Activated T-cell treated with anti-CD3 and anti-CD28 coated beads, Interleukin-2, amount 50 U/mL, for 48 hours (primary cell): ENCODE data around the gene IGF2.

Experiments
- DNase-seq, 2 experiments: peaks; one replicate each; pipeline ENCODE4 v3.0.0-alpha.2; 2020

The IGF2 gene

GRCh38 chr11:2153581-2154194, 14.5 kb upstream of the IGF2 start:
- DNase-seq = no peak

- peak; percentile 87 for DNase-seq
Measured at GRCh38 chr11:2151500-2152257, 12.5 kb upstream of the IGF2 start.

GRCh38 chr11:2149864-2150847, 11.0 kb upstream of the IGF2 start:
- DNase-seq = no peak

GRCh38 chr11:2149460-2149859, 10.3 kb upstream of the IGF2 start:
- DNase-seq = no peak

GRCh38 chr11:2148595-2148994, 9.4 kb upstream of the IGF2 start:
- no peak for DNase-seq

GRCh38 chr11:2147391-2147790, 8.2 kb upstream of the IGF2 start:
- DNase-seq = no peak

- DNase-seq = no peak
Measured at GRCh38 chr11:2146051-2146450, 6.9 kb upstream of the IGF2 start.

- no peak for DNase-seq
Measured at GRCh38 chr11:2144544-2145248, 5.5 kb upstream of the IGF2 start.

- DNase-seq = no peak
Measured at GRCh38 chr11:2143799-2144543, 4.8 kb upstream of the IGF2 start.

- DNase-seq = no peak
Measured at GRCh38 chr11:2143477-2143798, 4.2 kb upstream of the IGF2 start.

GRCh38 chr11:2142762-2143202, 3.6 kb upstream of the IGF2 start:
- DNase-seq = peak; percentile 64 to 68

- DNase-seq = no peak
Measured at GRCh38 chr11:2142300-2142759, 3.1 kb upstream of the IGF2 start.

GRCh38 chr11:2140411-2141400, 1.5 kb upstream of the IGF2 start:
- no peak for DNase-seq

GRCh38 chr11:2139621-2140337, 590 bp upstream of the IGF2 start:
- DNase-seq = no peak

- DNase-seq = no peak
Measured at GRCh38 chr11:2138431-2139122, 612 bp downstream of the IGF2 start.

- DNase-seq = no peak
Measured at GRCh38 chr11:2138068-2138430, 1.1 kb downstream of the IGF2 start.

GRCh38 chr11:2137202-2138067, 1.8 kb downstream of the IGF2 start:
- no peak for DNase-seq

GRCh38 chr11:2136952-2137201, 2.3 kb downstream of the IGF2 start:
- no peak for DNase-seq
